SIG-M5 treated with dmso at 0.1 percent for 504 hours (cell line): ENCODE results near the gene C5AR1.
A peak's percentile ranks its signal among the peaks of the same experiment; 100 is the strongest.
"Not testable (repeated sequence)": the region's sequence is repeated elsewhere in the genome, so short reads cannot be mapped to it uniquely, and the experiment has no call there.

Experiments used
- DNase-seq: peaks from one replicate; lab custom pipeline; 2025; ENCODE audit not compliant: unreplicated experiment; lab: John Stamatoyannopoulos, UW

The C5AR1 gene

GRCh38 chr19:47309608-47310007 lies at the start of gene C5AR1:
Gene C5AR1 (plus strand): TSS chr19:47309861. CDS start chr19:47309896, 35 bp downstream.
- DNase-seq = no peak

- DNase-seq = no peak
Measured at GRCh38 chr19:47260476-47260875, 49.2 kb upstream of the C5AR1 start.

DNA sequence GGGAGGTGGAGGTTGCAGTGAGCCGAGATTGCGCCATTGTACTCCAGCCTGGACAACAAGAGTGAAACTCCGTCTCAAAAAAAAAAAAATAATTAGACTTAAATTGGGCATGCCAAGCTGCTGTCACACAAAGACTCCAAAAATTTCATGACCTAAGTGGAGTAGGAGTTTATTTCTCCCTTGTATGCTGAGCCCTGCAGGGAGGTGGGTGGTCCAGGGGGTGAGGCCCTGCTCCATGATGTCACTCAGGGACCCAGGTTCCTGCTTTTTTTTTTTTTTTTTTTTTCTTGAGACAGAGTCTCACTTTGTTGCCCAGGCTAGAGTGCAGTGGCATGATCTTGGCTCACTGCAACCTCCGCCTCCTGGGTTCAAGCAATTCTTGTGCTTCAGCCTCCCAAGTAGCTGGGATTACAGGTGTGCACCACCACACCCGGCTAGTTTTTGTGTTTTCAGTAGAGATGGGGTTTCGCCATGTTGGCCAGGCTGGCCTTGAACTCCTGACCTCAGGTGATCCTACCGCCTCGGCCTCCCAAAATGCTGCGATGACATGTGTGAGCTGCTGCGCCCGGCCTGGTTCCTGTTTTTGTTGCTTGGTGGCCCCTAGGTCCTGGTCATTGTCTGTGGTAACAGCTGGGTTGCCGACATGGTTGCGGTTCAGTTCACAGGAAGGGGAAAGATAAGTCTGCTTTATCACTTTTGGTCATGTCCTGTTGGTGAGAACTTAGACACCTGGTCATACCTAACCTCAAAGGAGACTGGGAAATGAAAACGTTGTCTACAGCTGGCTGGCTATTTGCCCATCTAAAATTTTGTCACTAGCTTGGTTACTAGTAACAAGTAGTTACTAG lies 47.5 kb upstream of the C5AR1 start:
- DNase-seq = not testable (repeated sequence)

DNA sequence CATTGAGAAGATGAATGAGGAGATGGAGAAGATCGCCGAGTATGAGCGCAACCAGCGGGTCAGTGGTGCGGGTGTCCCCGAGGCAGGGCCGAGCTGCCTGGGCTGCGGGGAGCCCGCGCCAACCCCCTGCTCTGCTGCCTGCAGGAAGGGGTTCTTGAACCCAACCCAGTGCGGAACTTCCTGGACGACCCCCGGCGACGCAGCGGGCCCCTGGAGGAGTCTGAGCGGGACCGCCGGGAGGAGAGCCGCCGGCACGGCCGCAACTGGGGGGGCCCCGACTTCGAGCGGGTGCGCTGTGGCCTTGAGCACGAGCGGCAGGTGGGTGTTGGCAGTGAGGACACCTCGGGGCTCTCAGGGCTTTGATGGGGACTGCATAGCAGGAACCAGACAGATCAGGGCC lies 45.0 kb upstream of the C5AR1 start:
- no peak for DNase-seq

- no peak for DNase-seq
Measured at GRCh38 chr19:47266401-47266941, 43.2 kb upstream of the C5AR1 start.

- DNase-seq = no peak
Measured at GRCh38 chr19:47267350-47267759, 42.3 kb upstream of the C5AR1 start.

GRCh38 chr19:47268028-47268427 lies 41.6 kb upstream of the C5AR1 start:
- no peak for DNase-seq

- DNase-seq = no peak
Measured at GRCh38 chr19:47269596-47269995, 40.1 kb upstream of the C5AR1 start.

DNA sequence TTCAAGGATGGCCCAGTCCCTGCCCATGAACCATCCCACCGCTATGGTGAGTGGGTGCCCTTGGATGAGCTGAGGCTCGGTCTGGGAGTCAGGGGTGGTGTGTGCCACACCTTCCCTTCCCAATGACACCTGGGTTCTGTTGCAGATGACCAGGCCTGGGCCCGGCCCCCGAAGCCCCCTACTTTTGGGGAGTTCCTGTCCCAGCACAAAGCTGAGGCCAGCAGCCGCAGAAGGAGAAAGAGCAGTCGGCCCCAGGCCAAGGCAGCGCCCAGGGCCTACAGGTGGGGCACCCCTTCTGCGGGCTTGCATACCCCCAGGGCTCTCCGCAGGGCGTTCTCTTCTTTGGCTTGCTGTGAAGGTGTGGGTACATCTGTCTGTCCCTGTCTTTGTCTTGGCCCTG lies 39.3 kb upstream of the C5AR1 start:
- no peak for DNase-seq

DNA sequence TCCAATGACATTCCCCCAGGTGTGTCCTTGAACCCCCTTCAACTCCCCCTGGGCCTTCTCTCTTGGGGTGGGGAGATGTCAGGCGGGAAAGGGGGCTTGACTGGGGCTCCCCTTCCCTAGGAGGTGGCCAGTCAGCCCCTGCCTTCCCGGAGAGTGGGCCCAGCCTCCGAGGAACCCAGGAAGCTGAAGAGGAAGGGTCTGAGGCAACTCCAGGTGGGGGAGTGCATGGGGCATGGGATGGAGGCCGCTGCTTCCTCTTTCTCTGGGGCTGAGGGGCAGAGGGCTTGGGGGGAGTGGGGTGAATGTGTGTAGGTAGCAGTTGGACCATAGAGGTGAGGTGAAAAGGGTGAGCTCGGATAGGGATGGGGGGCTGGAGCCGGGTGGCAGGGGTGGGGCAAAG lies 37.7 kb upstream of the C5AR1 start:
- DNase-seq = no peak

DNA sequence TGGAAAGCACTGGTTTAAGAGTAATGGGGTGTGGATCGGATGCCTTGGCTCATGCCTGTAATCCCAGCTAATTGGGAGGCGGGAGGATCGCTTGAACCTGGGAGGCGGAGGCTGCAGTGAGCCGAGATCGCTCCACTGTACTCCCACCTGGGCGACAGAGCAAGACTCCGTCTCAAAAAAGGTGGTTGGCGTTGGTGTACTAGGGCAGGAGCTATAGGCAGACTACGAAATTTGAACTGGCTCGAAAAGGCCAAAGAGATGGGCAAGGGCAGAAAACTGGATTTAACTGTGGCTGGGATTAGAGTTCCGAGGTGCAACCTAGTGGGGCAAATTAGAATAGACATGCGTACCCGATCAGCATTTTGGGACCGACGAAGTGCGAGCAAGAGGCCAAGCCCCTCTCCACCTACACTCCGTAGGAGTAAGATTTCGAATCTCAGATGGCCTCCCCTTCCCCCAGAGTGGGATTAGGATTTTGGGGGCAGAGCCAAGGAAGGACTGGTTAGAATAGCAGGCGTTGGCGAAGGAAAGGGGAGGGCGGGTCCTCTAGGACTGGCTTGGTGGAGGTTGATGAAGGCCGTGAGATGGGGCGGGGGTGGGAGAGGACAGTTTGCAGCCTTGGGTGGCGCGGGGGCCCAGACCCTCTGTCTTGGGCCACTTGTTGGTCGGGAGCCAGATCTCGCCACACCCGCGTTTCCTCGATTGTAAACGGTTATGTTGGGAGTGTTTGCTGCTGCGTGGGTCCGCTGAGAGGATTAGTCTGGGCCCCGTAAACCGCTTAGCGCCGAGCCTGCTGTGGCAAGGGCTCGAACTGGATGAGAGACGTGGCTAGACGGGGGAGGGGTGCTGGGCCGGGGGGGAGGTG lies 37.0 kb upstream of the C5AR1 start:
- peak; percentile 43 for DNase-seq

GRCh38 chr19:47273313-47274070 lies 36.2 kb upstream of the C5AR1 start:
- peak; percentile 84 for DNase-seq

GRCh38 chr19:47274071-47274890 lies 35.4 kb upstream of the C5AR1 start, which contains the start of gene INAFM1:
Gene INAFM1 (plus strand): TSS chr19:47274885. CDS start chr19:47274920, 35 bp downstream.
- peak; percentile 97 for DNase-seq

DNA sequence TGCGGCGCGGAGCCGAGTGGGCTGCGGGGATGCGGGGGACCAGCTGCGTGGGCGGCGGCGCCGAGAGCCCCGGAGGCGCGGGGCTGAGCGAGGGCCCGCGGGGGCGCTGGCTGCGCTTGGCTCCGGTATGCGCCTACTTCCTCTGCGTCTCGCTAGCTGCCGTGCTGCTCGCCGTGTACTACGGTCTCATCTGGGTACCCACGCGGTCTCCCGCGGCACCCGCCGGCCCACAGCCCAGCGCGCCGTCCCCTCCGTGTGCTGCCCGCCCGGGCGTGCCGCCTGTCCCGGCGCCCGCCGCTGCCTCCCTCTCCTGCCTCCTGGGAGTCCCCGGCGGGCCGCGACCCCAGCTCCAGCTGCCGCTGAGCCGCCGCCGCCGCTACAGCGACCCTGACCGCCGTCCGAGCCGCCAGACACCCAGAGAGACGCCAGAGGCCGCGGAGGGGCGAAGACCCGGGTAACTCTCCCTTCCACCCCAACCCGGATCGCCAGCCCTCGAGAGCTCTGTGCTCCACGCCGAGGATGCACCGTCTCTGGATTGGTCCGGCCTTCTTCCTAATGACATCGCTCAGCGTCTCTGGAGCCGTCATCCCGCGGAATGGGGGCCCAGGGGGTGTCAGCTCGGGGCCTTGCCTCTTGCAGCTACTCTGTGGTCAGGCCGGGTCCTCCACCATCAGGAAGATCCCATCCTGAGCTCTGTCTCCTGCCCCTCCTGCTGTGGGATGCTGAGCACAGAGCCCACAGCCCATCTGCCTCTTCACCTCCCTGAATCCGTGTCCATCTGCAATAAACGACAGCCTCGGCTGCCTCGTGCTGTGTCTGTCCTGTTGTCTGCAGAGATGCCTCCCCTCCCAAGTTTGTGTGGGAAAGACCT lies 34.5 kb upstream of the C5AR1 start:
- DNase-seq = no peak

- DNase-seq = no peak
Measured at GRCh38 chr19:47275791-47276461, 33.7 kb upstream of the C5AR1 start.

DNA sequence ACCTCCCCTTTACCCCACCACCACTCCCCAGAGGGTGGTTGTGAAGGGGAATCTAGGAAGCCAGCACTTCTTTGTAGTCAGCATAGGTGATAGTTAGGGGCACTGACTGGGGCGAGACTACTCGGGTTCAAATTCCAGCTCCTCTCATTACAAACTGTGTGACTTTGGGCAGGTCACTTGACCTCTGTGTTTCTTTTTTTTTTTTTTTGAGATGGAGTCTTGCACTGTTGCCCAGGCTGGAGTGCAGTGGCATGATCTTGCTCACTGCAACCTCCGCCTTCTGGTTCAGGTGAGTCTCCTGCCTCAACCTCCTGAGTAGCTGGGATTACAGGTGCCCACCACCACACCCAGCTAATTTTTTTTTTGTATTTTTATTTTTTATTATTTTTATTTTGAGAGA lies 33.1 kb upstream of the C5AR1 start:
- DNase-seq = not testable (repeated sequence)

- DNase-seq = no peak
Measured at GRCh38 chr19:47280183-47280797, 29.4 kb upstream of the C5AR1 start.
